Measurements from ENCODE around the gene UBE4B.
"Not testable (repeated sequence)": the region's sequence is repeated elsewhere in the genome, so short reads cannot be mapped to it uniquely, and the experiment has no call there.

The UBE4B gene

GRCh38 chr1:10073371-10073770 lies 40.6 kb downstream of the UBE4B start:
- DNase-seq (ENCODE audit: low spot score) = not testable (repeated sequence)

- no peak for DNase-seq (ENCODE audit: low spot score)
Observed at GRCh38 chr1:10074059-10074851, 41.5 kb downstream of the UBE4B start.

- no peak for DNase-seq (ENCODE audit: low spot score)
Observed at GRCh38 chr1:10074852-10075730, 42.3 kb downstream of the UBE4B start.

DNA sequence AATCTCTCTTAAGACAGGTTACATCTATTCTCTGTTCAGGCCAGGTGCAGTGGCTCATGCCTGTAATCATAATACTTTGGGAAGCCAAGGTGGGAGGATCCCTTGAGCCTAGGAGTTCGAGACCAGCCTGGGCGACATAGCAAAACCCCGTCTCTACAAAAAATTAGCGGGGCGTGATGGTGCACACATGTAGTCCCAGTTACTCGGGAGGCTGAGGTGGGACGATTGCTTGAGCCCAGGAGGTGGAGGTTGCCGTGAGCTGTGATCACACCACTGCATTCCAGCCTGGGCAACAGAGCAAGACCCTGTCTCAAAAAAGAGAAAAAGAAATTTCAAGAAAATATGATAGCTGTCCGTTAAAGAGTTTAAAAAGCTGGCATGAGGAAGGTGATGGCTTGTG lies 43.0 kb downstream of the UBE4B start:
- DNase-seq (ENCODE audit: low spot score) = no peak

DNA sequence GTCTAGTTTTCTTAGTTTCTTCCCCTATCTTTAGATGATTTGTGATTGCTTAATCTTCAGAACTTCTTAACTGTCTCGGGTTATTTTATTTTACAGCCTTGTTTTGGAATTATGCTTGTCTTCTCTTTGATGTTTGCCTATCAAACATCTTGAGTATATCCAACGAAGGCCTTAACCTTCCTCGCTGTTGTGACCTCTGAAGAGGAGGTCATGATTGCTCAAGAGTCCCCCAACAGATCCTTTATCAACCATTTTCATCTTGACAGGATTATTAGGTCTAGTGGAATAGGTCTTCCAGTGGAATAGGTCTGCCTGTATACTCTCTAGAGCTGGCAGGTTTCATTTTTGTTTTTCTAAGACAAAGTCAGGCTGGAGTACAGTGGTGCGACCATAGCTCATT lies 45.7 kb downstream of the UBE4B start:
- DNase-seq (ENCODE audit: low spot score) = no peak

DNA sequence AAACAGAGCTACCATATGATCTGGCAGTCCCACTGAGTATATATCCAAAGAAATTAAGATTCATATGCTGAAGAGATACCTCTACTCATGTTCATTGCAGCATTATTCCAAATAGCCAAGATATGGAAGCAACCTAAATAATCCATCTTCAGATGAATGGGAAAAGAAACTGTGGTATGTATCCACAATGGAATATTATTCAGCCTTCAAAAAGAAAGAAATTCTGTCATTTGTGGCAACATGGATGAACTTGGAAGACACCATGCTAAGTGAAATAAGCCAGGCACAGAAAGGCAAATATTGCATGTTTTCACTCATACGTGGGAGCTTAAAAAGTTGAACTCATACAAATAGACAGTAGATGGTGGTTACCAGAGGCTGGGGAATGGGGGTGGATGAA lies 47.8 kb downstream of the UBE4B start:
- no peak for DNase-seq (ENCODE audit: low spot score)

- DNase-seq (ENCODE audit: low spot score) = no peak
Observed at GRCh38 chr1:10082785-10083479, 50.2 kb downstream of the UBE4B start.

DNA sequence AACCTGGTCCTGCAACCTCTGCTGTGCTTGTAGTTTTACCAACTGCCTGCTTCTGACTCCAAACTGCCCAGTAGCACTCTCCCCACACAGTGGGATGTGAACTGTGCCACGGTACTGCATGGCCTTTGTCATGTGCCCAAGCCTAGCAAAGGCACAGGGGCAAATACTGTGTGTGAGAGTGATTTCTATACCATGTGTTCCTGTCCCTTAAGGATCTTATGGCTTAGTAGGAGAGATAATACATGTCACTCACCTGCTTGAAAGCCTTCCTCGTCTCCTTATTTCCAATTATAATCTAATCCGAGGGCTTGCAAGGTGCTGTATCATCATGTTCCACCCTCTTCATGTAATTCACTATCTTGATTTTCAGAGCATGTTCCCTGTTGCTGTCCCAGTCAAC lies 51.3 kb downstream of the UBE4B start:
- no peak for DNase-seq (ENCODE audit: low spot score)

DNA sequence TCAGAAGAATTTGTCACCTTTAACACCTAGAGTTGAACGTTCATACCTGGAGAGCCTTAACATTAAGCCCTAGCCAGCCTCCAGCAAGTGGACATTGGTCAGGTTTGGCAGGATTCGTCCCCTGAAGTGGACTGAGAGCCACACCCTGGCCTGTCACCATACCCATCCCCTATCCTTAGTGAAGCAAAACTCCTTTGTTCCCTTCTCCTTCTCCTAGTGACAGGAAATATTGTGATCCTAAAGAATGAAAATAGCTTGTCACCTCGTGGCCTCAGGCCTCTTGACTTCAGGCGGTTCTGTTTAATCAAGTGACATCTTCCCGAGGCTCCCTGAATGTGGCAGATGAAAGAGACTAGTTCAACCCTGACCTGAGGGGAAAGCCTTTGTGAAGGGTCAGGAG lies 52.3 kb downstream of the UBE4B start:
- no peak for DNase-seq (ENCODE audit: low spot score)

DNA sequence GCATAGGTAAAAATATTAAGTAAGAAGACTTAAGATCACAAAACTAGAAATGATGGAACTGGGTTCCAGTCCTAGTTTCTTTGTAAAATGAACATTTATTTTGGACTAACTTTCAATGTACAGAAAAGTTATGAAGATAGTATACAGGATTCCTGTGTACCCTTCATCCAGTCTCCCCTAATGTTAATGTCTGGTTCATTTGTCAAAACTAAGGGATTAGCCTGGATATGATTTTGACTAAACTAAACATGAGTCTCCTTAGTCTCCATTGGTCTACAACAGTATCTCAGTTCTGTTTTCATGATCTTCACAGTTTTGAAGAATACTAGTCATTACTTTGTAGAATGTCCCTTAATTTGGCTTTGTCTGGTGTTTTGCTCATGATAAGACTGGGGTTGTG lies 54.5 kb downstream of the UBE4B start:
- DNase-seq (ENCODE audit: low spot score) = no peak

- no peak for DNase-seq (ENCODE audit: low spot score)
Observed at GRCh38 chr1:10101929-10102328, 69.2 kb downstream of the UBE4B start.

- DNase-seq (ENCODE audit: low spot score) = no peak
Observed at GRCh38 chr1:10103193-10103592, 70.4 kb downstream of the UBE4B start.

DNA sequence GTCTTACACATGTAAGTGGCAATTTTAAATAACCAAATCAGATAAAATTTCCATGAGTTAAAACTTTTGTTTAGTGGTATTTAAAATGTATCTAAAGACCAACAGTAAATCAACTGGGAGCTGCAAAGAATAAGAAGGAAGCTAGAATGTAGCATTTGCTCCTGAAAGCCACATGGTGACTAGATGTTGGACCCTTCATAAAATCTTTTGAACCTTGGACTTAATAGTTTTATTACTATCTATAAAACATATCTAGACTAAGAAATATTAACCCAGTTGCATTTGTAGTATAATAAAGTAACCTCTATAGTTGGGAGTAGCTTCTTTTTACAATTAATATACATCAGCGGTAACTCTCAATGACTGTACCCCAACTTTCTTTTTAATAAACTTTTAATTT lies 72.1 kb downstream of the UBE4B start:
- DNase-seq (ENCODE audit: low spot score) = no peak

- DNase-seq (ENCODE audit: low spot score) = no peak
Observed at GRCh38 chr1:10105484-10105883, 72.7 kb downstream of the UBE4B start.

GRCh38 chr1:10106241-10106640 lies 73.5 kb downstream of the UBE4B start:
- no peak for DNase-seq (ENCODE audit: low spot score)

GRCh38 chr1:10106756-10107475 lies 74.2 kb downstream of the UBE4B start:
- no peak for DNase-seq (ENCODE audit: low spot score)

DNA sequence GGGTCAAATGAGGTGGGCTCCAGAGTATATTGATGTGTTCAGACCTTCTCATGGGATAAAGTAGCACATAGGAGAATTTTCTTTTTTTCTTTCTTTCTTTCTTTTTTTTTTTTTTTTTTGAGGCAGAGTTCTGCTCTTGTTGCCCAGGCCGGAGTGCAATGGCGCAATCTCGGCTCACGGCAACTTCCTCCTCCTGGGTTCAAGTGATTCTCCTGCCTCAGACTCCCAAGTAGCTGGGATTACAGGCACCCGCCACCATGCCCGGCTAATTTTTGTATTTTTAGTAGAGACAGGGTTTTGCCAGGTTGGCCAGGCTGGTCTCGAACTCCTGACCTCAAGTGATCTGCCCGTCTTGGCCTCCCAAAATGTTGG lies 74.7 kb downstream of the UBE4B start:
- not testable (repeated sequence) for DNase-seq (ENCODE audit: low spot score)

- no peak for DNase-seq (ENCODE audit: low spot score)
Observed at GRCh38 chr1:10108134-10108663, 75.4 kb downstream of the UBE4B start.

GRCh38 chr1:10108948-10109708 lies 76.4 kb downstream of the UBE4B start:
- DNase-seq (ENCODE audit: low spot score) = no peak

DNA sequence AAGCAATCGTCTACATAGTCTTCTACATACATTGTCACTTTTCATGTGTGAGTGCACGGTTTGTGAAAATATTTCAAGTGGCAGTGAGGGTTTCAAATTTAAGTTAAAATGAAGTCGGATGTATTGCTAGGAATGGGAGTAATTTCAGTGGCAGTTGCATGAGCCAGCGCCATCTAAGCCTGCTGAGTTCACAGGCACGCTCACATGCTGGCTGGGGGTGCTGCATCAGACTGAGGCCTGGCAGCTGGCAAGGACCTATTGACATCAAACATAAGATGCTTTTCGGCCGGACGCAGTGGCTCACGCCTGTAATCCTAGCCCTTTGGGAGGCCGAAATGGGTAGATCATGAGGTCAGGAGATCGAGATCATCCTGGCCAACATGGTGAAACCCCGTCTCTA lies 80.7 kb downstream of the UBE4B start:
- DNase-seq (ENCODE audit: low spot score) = no peak

DNA sequence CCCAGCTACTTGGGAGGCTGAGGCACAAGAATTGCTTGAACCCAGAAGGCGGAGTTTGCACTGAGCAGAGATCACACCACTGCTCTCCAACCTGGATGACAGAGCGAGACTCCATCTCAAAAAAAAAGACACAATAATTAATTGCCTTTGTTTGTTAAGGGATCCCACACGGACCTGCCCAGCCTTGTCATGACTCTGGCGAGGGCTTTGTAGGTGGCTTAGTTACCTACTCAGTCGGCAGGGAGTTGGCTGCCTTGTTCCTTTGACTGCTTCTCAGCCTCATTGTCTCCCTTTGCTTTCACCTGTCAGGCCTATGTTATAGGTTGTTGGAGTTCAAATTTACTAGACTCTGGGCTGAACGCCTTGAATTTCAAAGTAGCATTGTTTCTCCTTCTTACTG lies 82.0 kb downstream of the UBE4B start:
- no peak for DNase-seq (ENCODE audit: low spot score)

All from HuH-7 (cell line).